ENCODE measurements around the gene CD81. TPM values are rescaled to one million over a fixed set of nuclear protein-coding genes. Genes with fewer than 3 reads are reported as not detected.

Gene CD81
- total RNA-seq, 4 donors from 2014 or later = 156 to 406 (median 255) TPM

- WGBS, 2 donors (ENCODE audit: low coverage in 1 of 2) = 86 to 88% methylated on average over 6 to 12 of the region's 12 CpGs
- peaks cover 3% of the 10 kb centered on the region for H3K27me3 ChIP-seq
- H3K27ac ChIP-seq = no peak overlapping the region
- in situ Hi-C loops (cut with MboI; ENCODE audit: low pct_ligation_motif_present in 1 of 4, low pct_unique_long_range_greater_than_20kb in 1 of 4, low sequenced_read_pairs in 3 of 4) = loop anchor here in 2 of 4 donors (10.0 to 25.0 kb wide), 3 partner anchors 89 to 459 kb away; partner anchors contain the start of gene CDKN1C (in 1 of the 2)
- H3K9me3 ChIP-seq = no peaks in the 10 kb centered on the region
- TF ChIP-seq POLR2A (IDR thresholded peaks at IDR 0.05) (no peak), POLR2AphosphoS5 (IDR thresholded peaks at IDR 0.05) (no peak), EP300 (IDR thresholded peaks at IDR 0.05; ENCODE audit: low read depth) (no peak)
- TF ChIP-seq, protein P1, sequence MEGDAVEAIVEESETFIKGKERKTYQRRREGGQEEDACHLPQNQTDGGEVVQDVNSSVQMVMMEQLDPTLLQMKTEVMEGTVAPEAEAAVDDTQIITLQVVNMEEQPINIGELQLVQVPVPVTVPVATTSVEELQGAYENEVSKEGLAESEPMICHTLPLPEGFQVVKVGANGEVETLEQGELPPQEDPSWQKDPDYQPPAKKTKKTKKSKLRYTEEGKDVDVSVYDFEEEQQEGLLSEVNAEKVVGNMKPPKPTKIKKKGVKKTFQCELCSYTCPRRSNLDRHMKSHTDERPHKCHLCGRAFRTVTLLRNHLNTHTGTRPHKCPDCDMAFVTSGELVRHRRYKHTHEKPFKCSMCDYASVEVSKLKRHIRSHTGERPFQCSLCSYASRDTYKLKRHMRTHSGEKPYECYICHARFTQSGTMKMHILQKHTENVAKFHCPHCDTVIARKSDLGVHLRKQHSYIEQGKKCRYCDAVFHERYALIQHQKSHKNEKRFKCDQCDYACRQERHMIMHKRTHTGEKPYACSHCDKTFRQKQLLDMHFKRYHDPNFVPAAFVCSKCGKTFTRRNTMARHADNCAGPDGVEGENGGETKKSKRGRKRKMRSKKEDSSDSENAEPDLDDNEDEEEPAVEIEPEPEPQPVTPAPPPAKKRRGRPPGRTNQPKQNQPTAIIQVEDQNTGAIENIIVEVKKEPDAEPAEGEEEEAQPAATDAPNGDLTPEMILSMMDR (IDR thresholded peaks at IDR 0.05) = no peak
- no peak overlapping the region for H3K4me3 ChIP-seq
- DNase-seq = no peak
- intact Hi-C loops (cut with DNase I; ENCODE audit: low total_unique reads) = no loop called here
- no peaks in the 10 kb centered on the region for H3K36me3 ChIP-seq
- no peaks in the 10 kb centered on the region for H3K4me1 ChIP-seq
Observed at GRCh38 chr11:2435288-2436012, 58.3 kb downstream of the CD81 start.

GRCh38 chr11:2436013-2436520 lies 59.0 kb downstream of the CD81 start:
- Histone ChIP-seq H3K36me3 (no peaks in the 10 kb centered on the region), H3K27ac (no peak overlapping the region), H3K4me3 (no peak overlapping the region), H3K27me3 (peaks cover 3% of the 10 kb centered on the region), H3K9me3 (no peaks in the 10 kb centered on the region), H3K4me1 (peaks cover 0 to 6% (median 3%) of the 10 kb centered on the region in 4 donors)
- in situ Hi-C loops (cut with MboI; ENCODE audit: low pct_ligation_motif_present in 1 of 4, low pct_unique_long_range_greater_than_20kb in 1 of 4, low sequenced_read_pairs in 3 of 4) (loop anchor here in 2 of 4 donors (10.0 to 25.0 kb wide), 3 partner anchors 89 to 459 kb away; partner anchors contain the start of gene CDKN1C (in 1 of the 2)), intact Hi-C loops (cut with DNase I; ENCODE audit: low total_unique reads) (no loop called here)
- no peak for TF ChIP-seq POLR2AphosphoS5 (IDR thresholded peaks at IDR 0.05)
- TF ChIP-seq, protein P1 (IDR thresholded peaks at IDR 0.05) = no peak
- TF ChIP-seq POLR2A (IDR thresholded peaks at IDR 0.05) = no peak
- no peak for TF ChIP-seq EP300 (IDR thresholded peaks at IDR 0.05; ENCODE audit: low read depth)
- no peak for DNase-seq
- 72% methylated on average over 10 of the region's 10 CpGs; no CpG with 5 or more reads in 1 of the 2 donors for WGBS, 2 donors (ENCODE audit: low coverage in 1 of 2)

- Histone ChIP-seq H3K27ac (no peak overlapping the region), H3K9me3 (no peaks in the 10 kb centered on the region), H3K36me3 (no peaks in the 10 kb centered on the region), H3K27me3 (peaks cover 3% of the 10 kb centered on the region), H3K4me1 (peaks cover 0 to 11% (median 8%) of the 10 kb centered on the region in 4 donors), H3K4me3 (no peak overlapping the region)
- DNase-seq = no peak
- in situ Hi-C loops (cut with MboI; ENCODE audit: low pct_ligation_motif_present in 1 of 4, low pct_unique_long_range_greater_than_20kb in 1 of 4, low sequenced_read_pairs in 3 of 4) = loop anchor here in 2 of 4 donors (10.0 to 25.0 kb wide), 3 partner anchors 88 to 458 kb away; partner anchors contain the start of gene CDKN1C (in 1 of the 2)
- WGBS, 2 donors (ENCODE audit: low coverage in 1 of 2) = 90% methylated on average over 12 of the region's 13 CpGs; no CpG with 5 or more reads in 1 of the 2 donors
- no peak for TF ChIP-seq POLR2A (IDR thresholded peaks at IDR 0.05)
- intact Hi-C loops (cut with DNase I; ENCODE audit: low total_unique reads) = no loop called here
Observed at GRCh38 chr11:2436521-2437031, 59.5 kb downstream of the CD81 start.

GRCh38 chr11:2437516-2437915 lies 60.4 kb downstream of the CD81 start:
- 63 to 92% methylated on average over 3 to 4 of the region's 4 CpGs for WGBS, 2 donors (ENCODE audit: low coverage in 1 of 2)
- DNase-seq = no peak

More at GRCh38 chr11:2437516-2437915, 60.4 kb downstream of the CD81 start:
- no peaks in the 10 kb centered on the region for H3K36me3 ChIP-seq
- no peak for TF ChIP-seq EP300 (IDR thresholded peaks at IDR 0.05; ENCODE audit: low read depth)
- no peak for TF ChIP-seq POLR2A (IDR thresholded peaks at IDR 0.05)
- TF ChIP-seq, protein P1 (IDR thresholded peaks at IDR 0.05) = no peak
- no peak for TF ChIP-seq POLR2AphosphoS5 (IDR thresholded peaks at IDR 0.05)
- in situ Hi-C loops (cut with MboI; ENCODE audit: low pct_ligation_motif_present in 1 of 4, low pct_unique_long_range_greater_than_20kb in 1 of 4, low sequenced_read_pairs in 3 of 4) = loop anchor here in 2 of 4 donors (10.0 to 25.0 kb wide), 3 partner anchors 87 to 457 kb away; partner anchors contain the start of gene CDKN1C (in 1 of the 2)
- intact Hi-C loops (cut with DNase I; ENCODE audit: low total_unique reads) = no loop called here
- peaks cover 0 to 16% (median 11%) of the 10 kb centered on the region in 4 donors for H3K4me1 ChIP-seq
- H3K9me3 ChIP-seq = no peaks in the 10 kb centered on the region
- H3K4me3 ChIP-seq = no peak overlapping the region
- H3K27me3 ChIP-seq = peaks cover 3% of the 10 kb centered on the region
- no peak overlapping the region for H3K27ac ChIP-seq

Data from transverse colon (tissue), 4 donors.